Right kidney (tissue), 1 donor: ENCODE results near the gene DDX1.
"Not testable (repeated sequence)": the region's sequence is repeated elsewhere in the genome, so short reads cannot be mapped to it uniquely, and the experiment has no call there.

Source experiments
- DNase-seq: peaks from one replicate; pipeline ENCODE4 v3.0.0-alpha.2; 2016

Gene DDX1

DNA sequence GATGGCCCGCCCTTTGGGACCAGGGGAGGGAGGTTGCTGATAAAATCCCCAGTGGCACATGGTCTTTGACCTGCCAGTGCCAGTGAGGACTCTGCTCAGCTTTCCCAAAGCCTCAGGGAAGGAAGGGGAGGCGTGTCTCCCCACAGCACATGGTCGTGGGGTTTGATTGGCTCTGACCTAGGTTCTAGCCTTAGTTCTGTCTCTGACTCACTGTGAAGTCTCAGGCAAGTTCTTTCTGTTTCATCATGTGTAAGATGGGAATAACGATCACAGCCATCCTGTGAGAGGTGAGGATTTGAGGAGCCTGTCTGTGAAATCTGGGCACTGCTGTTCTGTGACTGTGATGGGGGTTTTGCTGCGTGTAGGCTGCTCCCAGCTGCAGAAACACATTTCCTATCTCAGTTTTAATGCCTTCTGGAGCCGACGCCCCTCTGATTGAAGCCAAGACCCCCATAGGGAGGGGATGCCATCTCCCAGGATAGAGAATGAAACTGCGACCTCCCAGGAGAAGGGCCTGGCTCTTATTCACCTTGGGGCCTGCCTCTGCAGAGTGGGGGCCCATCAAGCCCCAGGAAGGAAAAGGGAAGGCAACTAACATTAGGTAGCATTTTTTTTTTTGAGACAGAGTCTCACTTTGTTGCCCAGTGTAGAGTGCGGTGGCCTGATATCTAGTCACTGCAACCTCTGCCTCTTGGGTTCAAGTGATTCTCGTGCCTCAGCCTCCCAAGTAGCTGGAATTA is 84.0 kb downstream of the DDX1 start:
- DNase-seq: no peak

DNA sequence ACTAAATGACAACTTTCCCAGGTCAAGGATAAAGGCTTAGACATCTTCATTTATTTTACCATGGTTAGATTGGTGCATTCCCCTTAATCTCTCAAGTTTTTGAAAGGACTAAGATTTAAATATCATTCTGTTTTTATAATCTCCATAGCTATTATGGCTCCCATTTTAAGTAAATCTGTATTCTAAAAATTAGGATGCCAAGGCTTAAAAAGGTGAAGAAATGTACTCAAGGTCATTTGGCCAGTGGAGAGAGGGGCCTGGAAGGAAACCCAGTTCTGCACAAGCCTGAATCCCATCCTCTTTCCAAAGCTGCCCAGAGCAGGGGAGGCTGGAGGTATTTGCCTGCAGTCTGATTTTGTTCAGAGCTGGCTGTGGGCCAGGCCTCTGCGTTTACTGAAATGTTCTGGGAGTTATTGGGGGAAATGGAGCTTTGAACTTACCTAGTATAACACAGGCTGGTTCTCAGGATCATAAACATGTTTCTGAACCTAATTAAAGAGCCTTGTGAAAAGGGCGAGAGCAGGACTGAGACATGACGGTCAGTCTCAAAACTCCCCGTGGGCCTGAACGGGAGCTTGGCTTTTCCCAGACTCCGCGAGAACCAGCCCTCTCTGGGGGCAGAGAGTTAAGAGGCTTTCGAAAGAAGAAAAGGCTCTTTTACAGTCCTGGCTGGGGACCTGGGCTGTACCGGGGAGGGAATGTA is 85.6 kb downstream of the DDX1 start:
- peak; percentile 69 for DNase-seq

- no peak for DNase-seq
These were observed 86.7 kb downstream of the DDX1 start for GRCh38 chr2:15678346-15678745.

DNA sequence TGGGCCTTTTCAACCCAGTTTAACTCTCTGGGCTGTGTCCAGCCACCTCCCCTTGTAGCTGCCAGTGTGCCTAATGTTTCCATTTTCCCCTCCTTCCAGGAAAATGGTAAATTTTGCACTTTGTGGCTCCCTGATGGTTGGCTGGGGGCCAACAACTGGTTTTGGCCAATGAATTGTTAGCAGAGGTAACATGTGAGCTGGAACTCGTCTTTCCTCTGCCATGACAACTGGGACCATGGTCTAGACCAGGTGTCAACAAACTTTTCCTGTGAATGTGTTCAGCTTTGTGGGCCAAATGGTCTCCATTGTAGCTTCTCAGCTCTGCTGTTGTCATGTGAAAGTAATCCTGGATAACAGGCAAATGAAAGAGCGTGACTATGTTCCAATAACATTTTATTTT is 87.2 kb downstream of the DDX1 start:
- DNase-seq: no peak

DNA sequence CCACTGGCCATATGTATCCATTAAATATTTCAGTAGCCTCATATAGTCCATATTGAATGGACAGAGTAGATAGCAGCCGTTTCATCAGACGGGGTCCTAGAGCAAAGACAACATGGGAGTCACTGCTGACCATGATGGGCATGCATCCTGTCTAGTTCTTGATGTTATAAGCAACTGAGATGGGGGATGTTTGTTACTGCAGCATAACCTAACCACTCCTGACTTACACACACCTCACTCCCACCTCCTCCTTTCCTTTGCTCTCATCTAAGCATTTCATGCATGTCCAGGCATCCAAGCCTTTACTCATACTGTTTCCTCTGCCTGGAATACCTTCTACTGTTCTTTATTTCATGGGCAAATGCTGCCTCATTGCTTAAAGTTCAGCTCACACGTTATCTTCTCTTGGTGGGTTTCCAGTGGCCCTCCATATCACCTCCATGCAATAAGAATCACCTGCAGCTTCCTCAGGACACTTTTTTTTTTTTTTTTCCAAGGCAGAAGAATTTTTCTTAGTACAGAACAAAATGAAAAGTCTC is 87.8 kb downstream of the DDX1 start:
- no peak for DNase-seq

GRCh38 chr2:15680132-15680531 is 88.5 kb downstream of the DDX1 start:
- DNase-seq: not testable (repeated sequence)
